NB4 (cell line): ENCODE measurements around the gene FOXL1.

ENCODE experiments used
- MYC ChIP-seq: IDR thresholded peaks from 2 replicates; pipeline ENCODE4 v1.6.1; 2011; ENCODE audit warnings: low read depth, low read length
- POLR2A ChIP-seq: IDR thresholded peaks from 2 replicates; pipeline ENCODE4 v1.6.1; 2011; ENCODE audit warnings: mild to moderate bottlenecking; ENCODE audit not compliant: insufficient read length; ENCODE audit errors: extremely low read depth
- TF ChIP-seq, protein P1 (sequence below): IDR thresholded peaks from one replicate; pipeline ENCODE4 v1.5.1; 2012; ENCODE audit warnings: low read depth, low read length

DNA sequence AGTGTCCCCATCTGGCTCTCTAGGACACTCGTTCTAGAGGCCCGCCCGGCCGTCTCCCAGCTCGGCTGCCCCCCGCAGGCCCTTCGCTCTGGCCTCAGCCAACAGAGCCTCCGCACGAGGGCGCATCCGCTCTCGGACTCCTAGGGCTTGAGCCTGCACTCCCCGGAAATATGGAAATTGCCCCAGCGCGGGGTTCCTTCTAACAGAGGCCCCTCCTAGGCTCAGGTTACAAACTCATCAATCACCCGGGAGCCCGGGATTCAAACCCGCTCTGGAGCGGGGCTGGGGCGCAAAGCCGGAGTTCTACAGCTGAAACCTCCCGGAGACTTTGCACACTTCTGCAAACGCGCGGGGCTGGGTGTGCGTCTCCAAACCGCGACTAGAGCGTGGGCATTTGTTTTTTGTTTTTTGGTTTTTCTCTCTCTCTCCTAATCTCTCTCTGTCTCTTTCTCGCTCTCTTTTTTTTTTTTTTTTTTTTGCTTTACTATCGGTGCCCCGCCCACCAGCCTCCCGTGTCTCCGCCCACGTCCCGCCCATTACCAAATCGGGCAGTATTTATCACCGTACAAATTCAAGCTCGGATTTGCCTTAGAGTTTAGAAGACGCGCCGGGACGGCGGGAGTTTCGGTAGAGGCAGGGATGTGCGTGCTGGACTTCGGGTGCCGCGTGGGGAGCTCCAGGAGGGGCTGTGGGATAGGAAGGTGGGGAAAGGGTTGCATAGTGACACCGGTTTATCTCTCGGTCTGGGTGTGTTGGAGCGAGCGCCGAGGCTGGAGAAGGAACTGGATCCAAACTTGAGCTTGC is 2.4 kb upstream of the FOXL1 start:
- TF ChIP-seq, protein P1, sequence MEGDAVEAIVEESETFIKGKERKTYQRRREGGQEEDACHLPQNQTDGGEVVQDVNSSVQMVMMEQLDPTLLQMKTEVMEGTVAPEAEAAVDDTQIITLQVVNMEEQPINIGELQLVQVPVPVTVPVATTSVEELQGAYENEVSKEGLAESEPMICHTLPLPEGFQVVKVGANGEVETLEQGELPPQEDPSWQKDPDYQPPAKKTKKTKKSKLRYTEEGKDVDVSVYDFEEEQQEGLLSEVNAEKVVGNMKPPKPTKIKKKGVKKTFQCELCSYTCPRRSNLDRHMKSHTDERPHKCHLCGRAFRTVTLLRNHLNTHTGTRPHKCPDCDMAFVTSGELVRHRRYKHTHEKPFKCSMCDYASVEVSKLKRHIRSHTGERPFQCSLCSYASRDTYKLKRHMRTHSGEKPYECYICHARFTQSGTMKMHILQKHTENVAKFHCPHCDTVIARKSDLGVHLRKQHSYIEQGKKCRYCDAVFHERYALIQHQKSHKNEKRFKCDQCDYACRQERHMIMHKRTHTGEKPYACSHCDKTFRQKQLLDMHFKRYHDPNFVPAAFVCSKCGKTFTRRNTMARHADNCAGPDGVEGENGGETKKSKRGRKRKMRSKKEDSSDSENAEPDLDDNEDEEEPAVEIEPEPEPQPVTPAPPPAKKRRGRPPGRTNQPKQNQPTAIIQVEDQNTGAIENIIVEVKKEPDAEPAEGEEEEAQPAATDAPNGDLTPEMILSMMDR: peak; percentile 73
- no peak for TF ChIP-seq POLR2A
- no peak for TF ChIP-seq MYC
